Astrocyte (in vitro differentiated cells and primary cell): ENCODE measurements around the gene LRMDA. TPM values are rescaled to one million over a fixed set of nuclear protein-coding genes. Genes with fewer than 3 reads are reported as not detected.

Experiments
- DNase-seq: peaks from one replicate; pipeline ENCODE4 v3.0.0-alpha.2; 2010; ENCODE audit warnings: low read depth
- FAIRE-seq: peaks from 2 replicates; lab custom pipeline; 2011; peaks lifted over from hg19 to GRCh38; lab: Jason Lieb, UNC
- H2AFZ ChIP-seq: 2 replicates; pipeline ENCODE4 v1.6.0; 2012; ENCODE audit warnings: low read depth, low read length, inconsistent platforms
- H3K27ac ChIP-seq: 2 replicates; pipeline ENCODE4 v1.5.1; 2011; ENCODE audit warnings: low read depth, low read length, inconsistent platforms
- H3K27me3 ChIP-seq: 2 replicates; pipeline ENCODE4 v1.6.0; 2011; ENCODE audit warnings: low read length, inconsistent platforms; ENCODE audit not compliant: insufficient read depth
- H3K36me3 ChIP-seq: 2 replicates; pipeline ENCODE4 v1.5.1; 2011; ENCODE audit warnings: low read length, inconsistent platforms; ENCODE audit not compliant: insufficient read depth
- H3K4me1 ChIP-seq: 2 replicates; pipeline ENCODE4 v1.5.1; 2011; ENCODE audit warnings: low read length, inconsistent platforms; ENCODE audit not compliant: insufficient read depth
- H3K4me2 ChIP-seq: 2 replicates; pipeline ENCODE4 v1.6.0; 2012; ENCODE audit warnings: low read length, inconsistent platforms
- H3K4me3 ChIP-seq: 2 replicates; pipeline ENCODE4 v1.5.1; 2011; ENCODE audit warnings: low read depth, mild to moderate bottlenecking, low read length, inconsistent platforms; ENCODE audit not compliant: insufficient read depth
- H3K79me2 ChIP-seq: 2 replicates; pipeline ENCODE4 v1.6.0; 2012; ENCODE audit warnings: mild to moderate bottlenecking, low read length, inconsistent platforms; ENCODE audit not compliant: insufficient read depth
- H3K9ac ChIP-seq: 2 replicates; pipeline ENCODE4 v1.6.0; 2012; ENCODE audit warnings: mild to moderate bottlenecking, low read length, inconsistent platforms
- H3K9me3 ChIP-seq: 2 replicates; pipeline ENCODE4 v1.5.1; 2012; ENCODE audit warnings: low read depth, mild to moderate bottlenecking, low read length, inconsistent platforms; ENCODE audit not compliant: insufficient read depth
- H4K20me1 ChIP-seq: 2 replicates; pipeline ENCODE4 v1.6.0; 2012; ENCODE audit warnings: low read length, inconsistent platforms; ENCODE audit not compliant: insufficient read depth
- H3K27ac Mint-ChIP-seq: one replicate; pipeline ENCODE4 v1.8.0; 2021; ENCODE audit warnings: mild to moderate bottlenecking, mixed read lengths; ENCODE audit not compliant: unreplicated experiment
- H3K27me3 Mint-ChIP-seq: one replicate; pipeline ENCODE4 v1.8.0; 2021; ENCODE audit warnings: low read depth, mixed read lengths; ENCODE audit not compliant: unreplicated experiment
- H3K36me3 Mint-ChIP-seq: one replicate; pipeline ENCODE4 v1.8.0; 2021; ENCODE audit warnings: low read depth, mixed read lengths; ENCODE audit not compliant: unreplicated experiment
- H3K4me1 Mint-ChIP-seq: one replicate; pipeline ENCODE4 v1.8.0; 2021; ENCODE audit warnings: low read depth, mixed read lengths; ENCODE audit not compliant: unreplicated experiment
- H3K4me3 Mint-ChIP-seq: one replicate; pipeline ENCODE4 v1.8.0; 2021; ENCODE audit warnings: mild to moderate bottlenecking, moderate library complexity, mixed read lengths; ENCODE audit not compliant: unreplicated experiment
- H3K9me3 Mint-ChIP-seq: one replicate; pipeline ENCODE4 v1.8.0; 2021; ENCODE audit warnings: mild to moderate bottlenecking, mixed read lengths; ENCODE audit not compliant: unreplicated experiment
- EZH2 ChIP-seq: IDR thresholded peaks from 2 replicates; pipeline ENCODE4 v1.6.1; 2012; ENCODE audit warnings: mild to moderate bottlenecking, low read length, inconsistent platforms; ENCODE audit not compliant: insufficient read depth
- total RNA-seq: library from RNA; stranded (reverse); gene quantifications from 2 replicates; pipeline ENCODE4 v1.2.1, GENCODE V29; 2021
- TF ChIP-seq, protein P1 (sequence below): IDR thresholded peaks from 2 replicates; pipeline ENCODE4 v1.5.1; 2011; ENCODE audit warnings: low read depth, mild to moderate bottlenecking, inconsistent platforms, low read length, moderate library complexity; ENCODE audit not compliant: insufficient read depth

LRMDA gene
- total RNA-seq, 1 donor from 2014 or later, result 2.7 TPM

GRCh38 chr10:75866300-75866625 lies 434.8 kb downstream of the LRMDA start:
- H3K27ac Mint-ChIP-seq, result no peak overlapping the region

DNA sequence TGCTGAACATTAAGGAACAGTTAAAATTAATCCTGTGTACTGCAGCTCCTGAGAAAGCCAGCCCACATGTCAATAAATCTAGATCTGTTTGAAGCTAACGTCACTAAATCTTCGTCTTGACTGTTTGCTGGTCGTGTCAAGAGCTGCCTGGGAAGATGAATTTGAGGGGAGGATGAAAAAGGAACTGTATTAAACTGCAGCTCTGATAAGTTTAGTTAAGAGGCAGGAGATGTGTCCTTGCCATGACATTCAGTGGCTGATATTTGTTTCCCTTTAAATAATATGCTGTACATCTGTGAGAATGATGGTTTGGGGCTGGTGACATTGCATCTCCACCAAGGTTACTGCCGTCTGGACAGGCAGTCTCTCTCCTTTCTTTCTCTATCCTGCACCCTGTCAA lies 435.3 kb downstream of the LRMDA start:
- no peaks in the 10 kb centered on the region for H3K9me3 ChIP-seq
- no peaks in the 10 kb centered on the region for H3K27me3 ChIP-seq
- H3K4me1 ChIP-seq, result no peaks in the 10 kb centered on the region
- H4K20me1 ChIP-seq, result no peaks in the 10 kb centered on the region
- no peaks in the 10 kb centered on the region for H3K36me3 ChIP-seq
- TF ChIP-seq EZH2, result no peak
- H3K27ac ChIP-seq, result no peak overlapping the region
- no peaks in the 10 kb centered on the region for H3K79me2 ChIP-seq
- H2AFZ ChIP-seq, result no peak overlapping the region
- H3K9me3 Mint-ChIP-seq, result peaks cover 2% of the 10 kb centered on the region
- no peaks in the 10 kb centered on the region for H3K4me1 Mint-ChIP-seq
- no peak overlapping the region for H3K4me3 ChIP-seq
- no peak overlapping the region for H3K4me2 ChIP-seq
- FAIRE-seq (no peak), DNase-seq (no peak)
- H3K27ac Mint-ChIP-seq, result no peak overlapping the region
- no peak overlapping the region for H3K9ac ChIP-seq
- H3K27me3 Mint-ChIP-seq, result peaks cover 21% of the 10 kb centered on the region
- no peaks in the 10 kb centered on the region for H3K36me3 Mint-ChIP-seq
- no peak overlapping the region for H3K4me3 Mint-ChIP-seq

More at GRCh38 chr10:75866300-75866625, 434.8 kb downstream of the LRMDA start:
- Histone ChIP-seq H3K9me3 (no peaks in the 10 kb centered on the region), H3K4me2 (no peak overlapping the region), H3K4me3 (no peak overlapping the region), H4K20me1 (no peaks in the 10 kb centered on the region), H3K4me1 (no peaks in the 10 kb centered on the region), H3K27me3 (no peaks in the 10 kb centered on the region), H3K36me3 (no peaks in the 10 kb centered on the region), H3K9ac (no peak overlapping the region), H2AFZ (no peak overlapping the region), H3K79me2 (no peaks in the 10 kb centered on the region), H3K27ac (no peak overlapping the region)
- Mint-ChIP-seq H3K4me1 (no peaks in the 10 kb centered on the region), H3K4me3 (no peak overlapping the region), H3K27me3 (peaks cover 16% of the 10 kb centered on the region), H3K36me3 (no peaks in the 10 kb centered on the region), H3K9me3 (peaks cover 2% of the 10 kb centered on the region)
- no peak for DNase-seq
- no peak for FAIRE-seq
- TF ChIP-seq, protein P1, sequence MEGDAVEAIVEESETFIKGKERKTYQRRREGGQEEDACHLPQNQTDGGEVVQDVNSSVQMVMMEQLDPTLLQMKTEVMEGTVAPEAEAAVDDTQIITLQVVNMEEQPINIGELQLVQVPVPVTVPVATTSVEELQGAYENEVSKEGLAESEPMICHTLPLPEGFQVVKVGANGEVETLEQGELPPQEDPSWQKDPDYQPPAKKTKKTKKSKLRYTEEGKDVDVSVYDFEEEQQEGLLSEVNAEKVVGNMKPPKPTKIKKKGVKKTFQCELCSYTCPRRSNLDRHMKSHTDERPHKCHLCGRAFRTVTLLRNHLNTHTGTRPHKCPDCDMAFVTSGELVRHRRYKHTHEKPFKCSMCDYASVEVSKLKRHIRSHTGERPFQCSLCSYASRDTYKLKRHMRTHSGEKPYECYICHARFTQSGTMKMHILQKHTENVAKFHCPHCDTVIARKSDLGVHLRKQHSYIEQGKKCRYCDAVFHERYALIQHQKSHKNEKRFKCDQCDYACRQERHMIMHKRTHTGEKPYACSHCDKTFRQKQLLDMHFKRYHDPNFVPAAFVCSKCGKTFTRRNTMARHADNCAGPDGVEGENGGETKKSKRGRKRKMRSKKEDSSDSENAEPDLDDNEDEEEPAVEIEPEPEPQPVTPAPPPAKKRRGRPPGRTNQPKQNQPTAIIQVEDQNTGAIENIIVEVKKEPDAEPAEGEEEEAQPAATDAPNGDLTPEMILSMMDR, result no peak
- no peak for TF ChIP-seq EZH2

GRCh38 chr10:75868574-75868973 lies 437.1 kb downstream of the LRMDA start:
- Histone ChIP-seq H3K27ac (no peak overlapping the region), H3K9ac (no peak overlapping the region), H2AFZ (no peak overlapping the region), H4K20me1 (no peaks in the 10 kb centered on the region), H3K9me3 (no peaks in the 10 kb centered on the region), H3K36me3 (no peaks in the 10 kb centered on the region), H3K4me3 (no peak overlapping the region), H3K79me2 (no peaks in the 10 kb centered on the region), H3K4me2 (no peak overlapping the region), H3K4me1 (no peaks in the 10 kb centered on the region), H3K27me3 (no peaks in the 10 kb centered on the region)
- DNase-seq, result no peak
- Mint-ChIP-seq H3K36me3 (no peaks in the 10 kb centered on the region), H3K9me3 (peaks cover 2% of the 10 kb centered on the region), H3K27ac (no peak overlapping the region), H3K27me3 (peaks cover 21% of the 10 kb centered on the region), H3K4me3 (no peak overlapping the region), H3K4me1 (no peaks in the 10 kb centered on the region)
- TF ChIP-seq, protein P1, result no peak
- no peak for TF ChIP-seq EZH2
- no peak for FAIRE-seq
